Endothelial cell of umbilical vein (primary cell): ENCODE measurements around the gene PLCH1. TPM values are rescaled to one million over a fixed set of nuclear protein-coding genes. Genes with fewer than 3 reads are reported as not detected.

Experiments
- BruUV-seq: library from RNA; stranded (reverse); fragments of 400-500 nt; replicated peaks from 2 replicates; lab custom pipeline; 2021; lab: Mats Ljungman, UMichigan
- CTCF ChIA-PET: fragments of 300-600, 350-600 bp; sonication (Branson Sonifier 250); formaldehyde crosslinking; loops from one replicate; lab custom pipeline; 2021; ENCODE audit warnings: antibody characterized with exemption, inconsistent platforms; lab: Charles Lee
- POLR2A ChIA-PET: fragments of 300-600, 350-600 bp; sonication (Branson Sonifier 250); formaldehyde crosslinking; loops from one replicate; lab custom pipeline; 2021; ENCODE audit warnings: antibody characterized with exemption, inconsistent platforms; lab: Charles Lee
- DNase-seq: peaks from one replicate; pipeline ENCODE4 v3.0.0-alpha.2; 2011; ENCODE audit warnings: low read depth, low spot score
- FAIRE-seq: peaks from 2 replicates; lab custom pipeline; 2011; peaks lifted over from hg19 to GRCh38; lab: Jason Lieb, UNC
- H2AFZ ChIP-seq: 2 replicates; pipeline ENCODE4 v1.6.0; 2012; ENCODE audit warnings: low read depth, low read length, control low read depth, inconsistent platforms
- H3K27ac ChIP-seq: 2 replicates; pipeline ENCODE4 v1.5.1; 2011; ENCODE audit warnings: low read depth, mild to moderate bottlenecking, control low read depth, low read length, moderate library complexity; ENCODE audit not compliant: insufficient read depth
- H3K27me3 ChIP-seq, 2 experiments: 2 replicates each; pipeline versions ENCODE4 v1.6.0 to v1.6.1; 2011; ENCODE audit warnings: low read length in 2 of 2, mixed read lengths in 1 of 2; ENCODE audit not compliant: control insufficient read depth in 2 of 2, insufficient read depth in 2 of 2
- H3K36me3 ChIP-seq, 2 experiments: 2 replicates in 1 of 2; 3 replicates in 1 of 2; pipeline ENCODE4 v1.5.1; 2011; ENCODE audit warnings: low read length in 2 of 2, mild to moderate bottlenecking in 1 of 2, moderate library complexity in 1 of 2; ENCODE audit not compliant: control insufficient read depth in 2 of 2, insufficient read depth in 2 of 2; ENCODE audit errors: extremely low read depth in 1 of 2
- H3K4me1 ChIP-seq: 3 replicates; pipeline ENCODE4 v1.5.1; 2011; ENCODE audit warnings: mild to moderate bottlenecking, low read length; ENCODE audit not compliant: control insufficient read depth, insufficient read depth; ENCODE audit errors: extremely low read depth
- H3K4me2 ChIP-seq: 2 replicates; pipeline ENCODE4 v1.6.1; 2011; ENCODE audit warnings: low read length, control low read depth, mixed read lengths; ENCODE audit not compliant: insufficient read depth
- H3K4me3 ChIP-seq, 3 experiments: fragments of 200-600 bp in 1 of 3; sonication (generic), shearing (Covaris generic) in 1 of 3; replicated peaks in 1 of 3; 2 replicates each; pipeline ENCODE4 v1.5.1; 2011 to 2016; ENCODE audit warnings: control low read depth in 3 of 3, low read length in 3 of 3, mild to moderate bottlenecking in 2 of 3, inconsistent platforms in 1 of 3, low read depth in 1 of 3, moderate library complexity in 1 of 3; ENCODE audit not compliant: insufficient read depth in 1 of 3
- H3K79me2 ChIP-seq: 2 replicates; pipeline ENCODE4 v1.6.0; 2012; ENCODE audit warnings: low read length, inconsistent platforms; ENCODE audit not compliant: control insufficient read depth, insufficient read depth
- H3K9ac ChIP-seq: replicated peaks from 2 replicates; pipeline ENCODE3; 2011; ENCODE audit warnings: low read length, control low read depth; ENCODE audit not compliant: insufficient read depth; ENCODE audit errors: extremely low read depth
- H3K9me1 ChIP-seq: replicated peaks from 3 replicates; pipeline ENCODE4 v1.6.0; 2011; ENCODE audit warnings: mild to moderate bottlenecking, low read length; ENCODE audit not compliant: control insufficient read depth, insufficient read depth; ENCODE audit errors: extremely low read depth
- H3K9me3 ChIP-seq: replicated peaks from 2 replicates; pipeline ENCODE4 v1.5.1; 2012; ENCODE audit warnings: low read length, inconsistent platforms; ENCODE audit not compliant: control insufficient read depth, insufficient read depth
- H4K20me1 ChIP-seq: replicated peaks from 2 replicates; pipeline ENCODE3; 2011; ENCODE audit warnings: mild to moderate bottlenecking, low read length; ENCODE audit not compliant: control insufficient read depth, insufficient read depth; ENCODE audit errors: extremely low read depth
- EZH2 ChIP-seq: IDR thresholded peaks from 2 replicates; pipeline ENCODE4 v1.6.1; 2012; ENCODE audit warnings: borderline replicate concordance, low read depth, mild to moderate bottlenecking, moderate library complexity, low read length, inconsistent platforms; ENCODE audit not compliant: severe bottlenecking
- FOS ChIP-seq: IDR thresholded peaks from 2 replicates; pipeline ENCODE4 v1.6.1; 2011; ENCODE audit warnings: mild to moderate bottlenecking, low read length, moderate library complexity, borderline replicate concordance; ENCODE audit not compliant: insufficient read depth
- GATA2 ChIP-seq: IDR thresholded peaks from 2 replicates; pipeline ENCODE4 v1.7.0; 2011; ENCODE audit warnings: low read depth, mild to moderate bottlenecking, moderate library complexity, mixed read lengths, low read length; ENCODE audit not compliant: insufficient read length, insufficient read depth
- JUN ChIP-seq: IDR thresholded peaks from 2 replicates; pipeline ENCODE4 v1.6.1; 2011; ENCODE audit warnings: borderline replicate concordance, low read depth; ENCODE audit not compliant: insufficient read length, insufficient read depth
- MYC ChIP-seq: IDR thresholded peaks from one replicate; pipeline ENCODE4 v1.6.1; 2011; ENCODE audit warnings: mild to moderate bottlenecking, low read depth, low read length
- POLR2A ChIP-seq: IDR thresholded peaks from 2 replicates; pipeline ENCODE4 v1.6.1; 2012; ENCODE audit warnings: low read depth, mild to moderate bottlenecking, control low read depth, low read length
- POLR2AphosphoS5 ChIP-seq: IDR thresholded peaks from 2 replicates; pipeline ENCODE4 v1.6.1; 2012; ENCODE audit warnings: low read depth, mild to moderate bottlenecking, control low read depth, low read length, moderate library complexity; ENCODE audit not compliant: insufficient read depth
- dilution Hi-C: fragments of 300-500 bp; cut with MboI; formaldehyde crosslinking; loops from one replicate; pipeline ENCODE4 v1.15.0; 2019; ENCODE audit warnings: low sequenced_read_pairs; ENCODE audit not compliant: extremely low pct_ligation_motif_present
- intact Hi-C: fragments of 100-400 bp; cut with micrococcal nuclease; formaldehyde crosslinking; loops from one replicate; pipeline ENCODE4 v1.10.0; 2022
- polyA plus RNA-seq, 4 experiments: library from polyadenylated mRNA; depleted of rRNA in 3 of 4; stranded (reverse) in 3 of 4; unstranded in 1 of 4; fragments of >200 nt; gene quantifications; 2 replicates each; pipeline versions ENCODE4 v1.2.1 to v1.2.3, GENCODE V29; 2011 to 2012; ENCODE audit warnings: missing spikeins in 1 of 4
- total RNA-seq: library from RNA; stranded (reverse); gene quantifications from 2 replicates; pipeline ENCODE4 v1.2.3, GENCODE V29; 2021
- TF ChIP-seq, protein P1 (sequence below), 2 donors: IDR thresholded peaks; 1 replicate in 1 of 2; 2 replicates in 1 of 2; pipeline ENCODE4 v1.5.1; 2011; ENCODE audit warnings: low read length in 2 of 2, mild to moderate bottlenecking in 2 of 2, moderate library complexity in 2 of 2, control low read depth in 1 of 2, inconsistent platforms in 1 of 2, low read depth in 1 of 2; ENCODE audit not compliant: insufficient read depth in 1 of 2; ENCODE audit errors: extremely low read depth in 1 of 2
- TF ChIP-seq, protein P2 (sequence below): IDR thresholded peaks from 2 replicates; pipeline ENCODE4 v1.6.1; 2011; ENCODE audit not compliant: insufficient read depth, insufficient read length

PLCH1 gene
- total and polyA plus RNA-seq, 2 donors (not counting 3 experiments of a cell fraction or from before 2014, with no cell fraction given) = 0.03 TPM; not detected in 1

DNA sequence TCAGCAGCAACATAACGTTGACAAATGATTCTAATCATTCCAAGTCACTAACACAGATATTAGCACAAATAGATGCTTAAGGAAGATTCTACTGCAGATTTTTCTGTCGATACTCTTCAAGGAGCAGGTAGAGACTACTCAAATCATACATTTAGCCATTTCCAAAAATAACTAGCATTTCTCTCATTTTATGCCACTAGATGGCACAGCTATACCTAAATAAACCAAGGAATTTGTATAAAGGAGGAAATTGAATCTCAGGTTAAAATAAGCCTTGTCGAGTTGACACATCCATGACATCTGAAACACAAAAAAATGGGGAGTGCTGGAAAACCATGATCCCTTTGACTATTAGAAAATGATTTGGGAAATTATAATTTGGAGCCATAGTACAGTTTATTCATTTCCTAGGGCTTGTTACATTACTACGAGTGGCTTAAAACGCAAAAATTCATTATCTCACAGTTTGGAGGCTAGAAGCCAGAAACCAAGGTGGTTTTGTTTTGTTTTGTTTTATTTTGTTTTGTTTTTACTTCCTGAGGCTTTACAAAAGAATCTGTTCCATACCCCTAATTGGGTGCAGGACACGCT is 391.9 kb downstream of the PLCH1 start:
- Histone ChIP-seq H3K4me1 (no peaks in the 10 kb centered on the region), H4K20me1 (no peaks in the 10 kb centered on the region), H3K9me1 (no peaks in the 10 kb centered on the region), H3K9ac (no peak overlapping the region), H3K36me3 (no peaks in the 10 kb centered on the region), H3K27ac (no peak overlapping the region), H3K4me3 (no peak overlapping the region), H3K79me2 (no peaks in the 10 kb centered on the region), H2AFZ (no peak overlapping the region), H3K9me3 (no peaks in the 10 kb centered on the region), H3K27me3 (no peaks in the 10 kb centered on the region), H3K4me2 (no peak overlapping the region)
- DNase-seq (peak; percentile 29), FAIRE-seq (peak; percentile 8)
- ChIA-PET POLR2A (no interaction called here), CTCF (interaction anchor here (0.8 to 4.5 kb wide), 4 partner anchors 18 to 351 kb away, joined by 3 to 105 read pairs (median 4); no protein-coding TSS in a partner anchor)
- TF ChIP-seq, protein P1, sequence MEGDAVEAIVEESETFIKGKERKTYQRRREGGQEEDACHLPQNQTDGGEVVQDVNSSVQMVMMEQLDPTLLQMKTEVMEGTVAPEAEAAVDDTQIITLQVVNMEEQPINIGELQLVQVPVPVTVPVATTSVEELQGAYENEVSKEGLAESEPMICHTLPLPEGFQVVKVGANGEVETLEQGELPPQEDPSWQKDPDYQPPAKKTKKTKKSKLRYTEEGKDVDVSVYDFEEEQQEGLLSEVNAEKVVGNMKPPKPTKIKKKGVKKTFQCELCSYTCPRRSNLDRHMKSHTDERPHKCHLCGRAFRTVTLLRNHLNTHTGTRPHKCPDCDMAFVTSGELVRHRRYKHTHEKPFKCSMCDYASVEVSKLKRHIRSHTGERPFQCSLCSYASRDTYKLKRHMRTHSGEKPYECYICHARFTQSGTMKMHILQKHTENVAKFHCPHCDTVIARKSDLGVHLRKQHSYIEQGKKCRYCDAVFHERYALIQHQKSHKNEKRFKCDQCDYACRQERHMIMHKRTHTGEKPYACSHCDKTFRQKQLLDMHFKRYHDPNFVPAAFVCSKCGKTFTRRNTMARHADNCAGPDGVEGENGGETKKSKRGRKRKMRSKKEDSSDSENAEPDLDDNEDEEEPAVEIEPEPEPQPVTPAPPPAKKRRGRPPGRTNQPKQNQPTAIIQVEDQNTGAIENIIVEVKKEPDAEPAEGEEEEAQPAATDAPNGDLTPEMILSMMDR (IDR thresholded peaks at IDR 0.05; ENCODE audit: extremely low read depth in 1 of 2, insufficient read depth in 1 of 2, low read depth in 1 of 2, low read length in 2 of 2) = peak in 1 of 2 donors; percentile 24
- no peak for TF ChIP-seq EZH2
- BruUV-seq = no TSS peak
- intact Hi-C loops (loop anchor here (1.0 kb wide), 1 partner anchor 349 kb away; no protein-coding TSS in a partner anchor), dilution Hi-C loops (no loop called here)

DNA sequence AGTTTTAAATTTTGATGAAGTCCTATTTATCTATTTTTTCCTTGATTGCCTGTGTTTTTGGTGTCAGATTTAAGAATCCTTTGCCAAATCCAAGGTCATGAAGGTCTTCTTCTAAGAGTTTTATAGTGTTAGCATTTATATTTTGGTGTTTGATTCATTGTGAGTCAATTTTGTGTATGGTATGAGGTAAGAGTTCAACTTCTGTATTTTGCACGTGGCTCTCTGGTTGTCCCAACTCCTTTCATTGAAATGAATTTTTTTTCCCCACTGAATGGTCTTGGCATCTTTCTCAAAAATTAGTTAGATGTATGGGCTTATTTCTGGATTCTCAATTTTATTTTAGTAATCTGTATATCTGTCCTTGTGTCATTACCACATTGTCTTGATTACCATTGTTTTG is 394.3 kb downstream of the PLCH1 start:
- Histone ChIP-seq H4K20me1 (no peaks in the 10 kb centered on the region), H3K9me1 (no peaks in the 10 kb centered on the region), H3K79me2 (no peaks in the 10 kb centered on the region), H3K9me3 (no peaks in the 10 kb centered on the region), H3K36me3 (no peaks in the 10 kb centered on the region), H3K4me3 (no peak overlapping the region), H3K27ac (no peak overlapping the region), H3K4me2 (no peak overlapping the region), H2AFZ (no peak overlapping the region), H3K27me3 (no peaks in the 10 kb centered on the region), H3K4me1 (no peaks in the 10 kb centered on the region), H3K9ac (no peak overlapping the region)
- CTCF ChIA-PET = interaction anchor here (4.5 kb wide), 1 partner anchor 351 kb away, joined by 105 read pairs; no protein-coding TSS in a partner anchor
- TF ChIP-seq POLR2AphosphoS5 (no peak), GATA2 (no peak), JUN (no peak), FOS (no peak), POLR2A (no peak), MYC (no peak), EZH2 (no peak)
- TF ChIP-seq, protein P2, sequence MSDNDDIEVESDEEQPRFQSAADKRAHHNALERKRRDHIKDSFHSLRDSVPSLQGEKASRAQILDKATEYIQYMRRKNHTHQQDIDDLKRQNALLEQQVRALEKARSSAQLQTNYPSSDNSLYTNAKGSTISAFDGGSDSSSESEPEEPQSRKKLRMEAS = no peak
- TF ChIP-seq, protein P1 (IDR thresholded peaks at IDR 0.05; ENCODE audit: extremely low read depth in 1 of 2, insufficient read depth in 1 of 2, low read depth in 1 of 2, low read length in 2 of 2) = no peak
- intact Hi-C loops = no loop called here
- FAIRE-seq = no peak
- POLR2A ChIA-PET = no interaction called here
- dilution Hi-C loops = no loop called here
- DNase-seq = no peak
- BruUV-seq = no TSS peak
